GM23338 (cell line): ENCODE results near the gene FBXO39. TPM values are rescaled to one million over a fixed set of nuclear protein-coding genes. Genes with fewer than 3 reads are reported as not detected.

Experiments
- ATAC-seq: fragments of 200-7000 bp; cut with Tn5 transposase; 3 replicates; pipeline ENCODE4 v1.9.1; 2020
- DNase-seq: peaks from one replicate; pipeline ENCODE4 v3.0.0-alpha.2; 2015; ENCODE audit warnings: low spot score
- H2AFZ ChIP-seq: fragments of 200-600 bp; sonication (generic); 2 replicates; pipeline ENCODE4 v1.8.0; 2016; ENCODE audit warnings: antibody characterized with exemption, mild to moderate bottlenecking, moderate library complexity
- H3F3A ChIP-seq: fragments of 200-600 bp; sonication (generic); replicated peaks from 2 replicates; pipeline ENCODE4 v1.8.0; 2017; ENCODE audit warnings: antibody characterized with exemption, mixed run types, low read depth
- H3K27ac ChIP-seq: fragments of 200-600 bp; sonication (generic); 2 replicates; pipeline ENCODE4 v1.6.1; 2016; ENCODE audit warnings: low read depth
- H3K27me3 ChIP-seq: fragments of 200-600 bp; sonication (generic); 2 replicates; pipeline ENCODE4 v1.8.0; 2016; ENCODE audit warnings: mild to moderate bottlenecking, mixed run types, moderate library complexity; ENCODE audit not compliant: insufficient read depth
- H3K36me3 ChIP-seq: fragments of 200-600 bp; sonication (generic); 2 replicates; pipeline ENCODE4 v1.8.0; 2016; ENCODE audit warnings: mild to moderate bottlenecking; ENCODE audit not compliant: insufficient read depth
- H3K4me1 ChIP-seq: fragments of 200-600 bp; sonication (generic); 2 replicates; pipeline ENCODE4 v1.8.0; 2016; ENCODE audit warnings: mild to moderate bottlenecking, moderate library complexity; ENCODE audit not compliant: insufficient read depth
- H3K4me2 ChIP-seq: fragments of 200-600 bp; sonication (generic); 2 replicates; pipeline ENCODE4 v1.7.1; 2017; ENCODE audit warnings: mixed run types
- H3K4me3 ChIP-seq: fragments of 200-600 bp; sonication (generic); 2 replicates; pipeline ENCODE4 v1.6.1; 2016; ENCODE audit warnings: mixed run types
- H3K79me2 ChIP-seq: fragments of 200-600 bp; sonication (generic); replicated peaks from 2 replicates; pipeline ENCODE4 v1.8.0; 2017; ENCODE audit warnings: mild to moderate bottlenecking; ENCODE audit not compliant: insufficient read depth
- H3K9me2 ChIP-seq: fragments of 200-600 bp; sonication (generic); 2 replicates; pipeline ENCODE4 v1.8.0; 2017; ENCODE audit not compliant: insufficient read depth
- H4K20me1 ChIP-seq: fragments of 200-600 bp; sonication (generic); replicated peaks from 2 replicates; pipeline ENCODE4 v1.8.0; 2017; ENCODE audit warnings: mild to moderate bottlenecking; ENCODE audit not compliant: insufficient read depth
- H3K27ac Mint-ChIP-seq: 2 replicates; pipeline ENCODE4 v1.8.0; 2020; ENCODE audit warnings: inconsistent platforms, mild to moderate bottlenecking, moderate library complexity, mixed read lengths
- H3K27me3 Mint-ChIP-seq: 3 replicates; pipeline ENCODE4 v1.8.0; 2022; ENCODE audit warnings: low read depth, mild to moderate bottlenecking, moderate library complexity, mixed read lengths, inconsistent platforms; ENCODE audit not compliant: insufficient read depth, poor library complexity
- H3K36me3 Mint-ChIP-seq: 3 replicates; pipeline ENCODE4 v1.8.0; 2021; ENCODE audit warnings: low read depth, mild to moderate bottlenecking, inconsistent platforms, moderate library complexity, mixed read lengths
- H3K4me1 Mint-ChIP-seq: 3 replicates; pipeline ENCODE4 v1.8.0; 2020; ENCODE audit warnings: mild to moderate bottlenecking, inconsistent platforms, mixed read lengths
- H3K4me3 Mint-ChIP-seq: 3 replicates; pipeline ENCODE4 v1.8.0; 2021; ENCODE audit warnings: moderate library complexity, mild to moderate bottlenecking, inconsistent platforms, mixed read lengths
- H3K9me3 Mint-ChIP-seq: 3 replicates; pipeline ENCODE4 v1.8.0; 2020; ENCODE audit warnings: moderate library complexity, mild to moderate bottlenecking, inconsistent platforms, mixed read lengths
- CREB1 ChIP-seq: fragments of 250-450 bp; sonication (Bioruptor Pico); IDR thresholded peaks from 2 replicates; pipeline ENCODE4 v1.5.0; 2020; ENCODE audit warnings: low read depth, mild to moderate bottlenecking, moderate library complexity
- EZH2 ChIP-seq: fragments of 200-600 bp; sonication (generic); IDR thresholded peaks from one replicate; pipeline ENCODE4 v1.8.0; 2017; ENCODE audit warnings: antibody characterized with exemption, mild to moderate bottlenecking, low read depth; ENCODE audit not compliant: unreplicated experiment
- EZH2phosphoT487 ChIP-seq: fragments of 200-600 bp; sonication (generic); IDR thresholded peaks from one replicate; pipeline ENCODE4 v1.8.1; 2018; ENCODE audit warnings: antibody characterized with exemption; ENCODE audit not compliant: unreplicated experiment
- JUNB ChIP-seq: IDR thresholded peaks from one replicate; pipeline ENCODE4 v1.6.1; 2016; ENCODE audit warnings: antibody characterized with exemption; ENCODE audit not compliant: unreplicated experiment
- NANOG ChIP-seq: IDR thresholded peaks from 2 replicates; pipeline ENCODE4 v1.6.1; 2016; ENCODE audit warnings: antibody characterized with exemption, borderline replicate concordance
- POLR2AphosphoS5 ChIP-seq: IDR thresholded peaks from 2 replicates; pipeline ENCODE4 v1.6.1; 2016; ENCODE audit warnings: antibody characterized with exemption, low read depth
- ZNF114 ChIP-seq: fragments of 250-450 bp; sonication (Bioruptor Pico); IDR thresholded peaks from 2 replicates; pipeline ENCODE4 v1.5.0; 2020; ENCODE audit warnings: mild to moderate bottlenecking, moderate library complexity
- ZNF331 ChIP-seq: fragments of 250-450 bp; sonication (Bioruptor Pico); IDR thresholded peaks from 2 replicates; pipeline ENCODE4 v1.5.0; 2020; ENCODE audit warnings: low read depth, mild to moderate bottlenecking, moderate library complexity
- polyA plus RNA-seq: library from polyadenylated mRNA; unstranded; fragments of >200 nt; fragmentation: Nextera tagmentation; extraction: Ambion mirVana; gene quantifications from 2 replicates; pipeline ENCODE4 v1.2.1, GENCODE V29; 2016
- total RNA-seq: library from RNA; depleted of rRNA; stranded (reverse); fragments of >200 nt; shearing (Covaris generic); gene quantifications from 2 replicates; pipeline ENCODE4 v1.2.3, GENCODE V29; 2014
- TF ChIP-seq, protein P1 (sequence below): fragments of 250-450 bp; sonication (Bioruptor Pico); IDR thresholded peaks from 2 replicates; pipeline ENCODE4 v1.5.0; 2020; ENCODE audit warnings: mild to moderate bottlenecking, moderate library complexity
- TF ChIP-seq, protein P2 (sequence below): IDR thresholded peaks from 2 replicates; pipeline ENCODE4 v1.6.1; 2016; ENCODE audit warnings: antibody characterized with exemption
- TF ChIP-seq, protein P3 (sequence below), 2 experiments: fragments of 200-600 bp in 1 of 2; sonication (generic) in 1 of 2; conservative IDR thresholded peaks; 2 replicates each; pipeline versions ENCODE4 v1.5.1 to v1.6.1; 2016 to 2017; ENCODE audit warnings: antibody characterized with exemption in 2 of 2, low read depth in 2 of 2, mild to moderate bottlenecking in 2 of 2, moderate library complexity in 1 of 2
- TF ChIP-seq, protein P4 (sequence below): IDR thresholded peaks from one replicate; pipeline ENCODE4 v1.6.1; 2018; ENCODE audit warnings: antibody characterized with exemption; ENCODE audit not compliant: unreplicated experiment

Gene FBXO39
- total and polyA plus RNA-seq, 2 experiments from 2014 or later = not detected

DNA sequence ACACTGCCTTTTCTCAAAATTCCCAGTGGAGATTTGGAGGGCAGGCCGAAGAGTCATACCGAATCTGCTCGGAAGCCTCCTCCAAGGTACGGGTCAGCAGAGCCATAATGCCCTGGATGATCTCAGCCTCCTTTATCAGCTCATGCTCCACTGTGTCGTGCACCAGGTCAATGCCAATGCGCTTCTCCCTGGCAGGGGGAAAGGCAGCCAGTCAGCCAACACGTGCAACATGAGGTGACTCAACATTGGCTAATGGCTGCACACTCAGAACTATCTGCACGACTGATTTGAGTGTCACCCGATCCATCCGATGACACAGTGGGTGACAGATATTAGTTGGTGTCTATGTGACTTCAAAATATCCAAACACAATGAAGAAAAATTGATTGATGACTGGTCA is 39.8 kb downstream of the FBXO39 start:
- TF ChIP-seq, protein P1, sequence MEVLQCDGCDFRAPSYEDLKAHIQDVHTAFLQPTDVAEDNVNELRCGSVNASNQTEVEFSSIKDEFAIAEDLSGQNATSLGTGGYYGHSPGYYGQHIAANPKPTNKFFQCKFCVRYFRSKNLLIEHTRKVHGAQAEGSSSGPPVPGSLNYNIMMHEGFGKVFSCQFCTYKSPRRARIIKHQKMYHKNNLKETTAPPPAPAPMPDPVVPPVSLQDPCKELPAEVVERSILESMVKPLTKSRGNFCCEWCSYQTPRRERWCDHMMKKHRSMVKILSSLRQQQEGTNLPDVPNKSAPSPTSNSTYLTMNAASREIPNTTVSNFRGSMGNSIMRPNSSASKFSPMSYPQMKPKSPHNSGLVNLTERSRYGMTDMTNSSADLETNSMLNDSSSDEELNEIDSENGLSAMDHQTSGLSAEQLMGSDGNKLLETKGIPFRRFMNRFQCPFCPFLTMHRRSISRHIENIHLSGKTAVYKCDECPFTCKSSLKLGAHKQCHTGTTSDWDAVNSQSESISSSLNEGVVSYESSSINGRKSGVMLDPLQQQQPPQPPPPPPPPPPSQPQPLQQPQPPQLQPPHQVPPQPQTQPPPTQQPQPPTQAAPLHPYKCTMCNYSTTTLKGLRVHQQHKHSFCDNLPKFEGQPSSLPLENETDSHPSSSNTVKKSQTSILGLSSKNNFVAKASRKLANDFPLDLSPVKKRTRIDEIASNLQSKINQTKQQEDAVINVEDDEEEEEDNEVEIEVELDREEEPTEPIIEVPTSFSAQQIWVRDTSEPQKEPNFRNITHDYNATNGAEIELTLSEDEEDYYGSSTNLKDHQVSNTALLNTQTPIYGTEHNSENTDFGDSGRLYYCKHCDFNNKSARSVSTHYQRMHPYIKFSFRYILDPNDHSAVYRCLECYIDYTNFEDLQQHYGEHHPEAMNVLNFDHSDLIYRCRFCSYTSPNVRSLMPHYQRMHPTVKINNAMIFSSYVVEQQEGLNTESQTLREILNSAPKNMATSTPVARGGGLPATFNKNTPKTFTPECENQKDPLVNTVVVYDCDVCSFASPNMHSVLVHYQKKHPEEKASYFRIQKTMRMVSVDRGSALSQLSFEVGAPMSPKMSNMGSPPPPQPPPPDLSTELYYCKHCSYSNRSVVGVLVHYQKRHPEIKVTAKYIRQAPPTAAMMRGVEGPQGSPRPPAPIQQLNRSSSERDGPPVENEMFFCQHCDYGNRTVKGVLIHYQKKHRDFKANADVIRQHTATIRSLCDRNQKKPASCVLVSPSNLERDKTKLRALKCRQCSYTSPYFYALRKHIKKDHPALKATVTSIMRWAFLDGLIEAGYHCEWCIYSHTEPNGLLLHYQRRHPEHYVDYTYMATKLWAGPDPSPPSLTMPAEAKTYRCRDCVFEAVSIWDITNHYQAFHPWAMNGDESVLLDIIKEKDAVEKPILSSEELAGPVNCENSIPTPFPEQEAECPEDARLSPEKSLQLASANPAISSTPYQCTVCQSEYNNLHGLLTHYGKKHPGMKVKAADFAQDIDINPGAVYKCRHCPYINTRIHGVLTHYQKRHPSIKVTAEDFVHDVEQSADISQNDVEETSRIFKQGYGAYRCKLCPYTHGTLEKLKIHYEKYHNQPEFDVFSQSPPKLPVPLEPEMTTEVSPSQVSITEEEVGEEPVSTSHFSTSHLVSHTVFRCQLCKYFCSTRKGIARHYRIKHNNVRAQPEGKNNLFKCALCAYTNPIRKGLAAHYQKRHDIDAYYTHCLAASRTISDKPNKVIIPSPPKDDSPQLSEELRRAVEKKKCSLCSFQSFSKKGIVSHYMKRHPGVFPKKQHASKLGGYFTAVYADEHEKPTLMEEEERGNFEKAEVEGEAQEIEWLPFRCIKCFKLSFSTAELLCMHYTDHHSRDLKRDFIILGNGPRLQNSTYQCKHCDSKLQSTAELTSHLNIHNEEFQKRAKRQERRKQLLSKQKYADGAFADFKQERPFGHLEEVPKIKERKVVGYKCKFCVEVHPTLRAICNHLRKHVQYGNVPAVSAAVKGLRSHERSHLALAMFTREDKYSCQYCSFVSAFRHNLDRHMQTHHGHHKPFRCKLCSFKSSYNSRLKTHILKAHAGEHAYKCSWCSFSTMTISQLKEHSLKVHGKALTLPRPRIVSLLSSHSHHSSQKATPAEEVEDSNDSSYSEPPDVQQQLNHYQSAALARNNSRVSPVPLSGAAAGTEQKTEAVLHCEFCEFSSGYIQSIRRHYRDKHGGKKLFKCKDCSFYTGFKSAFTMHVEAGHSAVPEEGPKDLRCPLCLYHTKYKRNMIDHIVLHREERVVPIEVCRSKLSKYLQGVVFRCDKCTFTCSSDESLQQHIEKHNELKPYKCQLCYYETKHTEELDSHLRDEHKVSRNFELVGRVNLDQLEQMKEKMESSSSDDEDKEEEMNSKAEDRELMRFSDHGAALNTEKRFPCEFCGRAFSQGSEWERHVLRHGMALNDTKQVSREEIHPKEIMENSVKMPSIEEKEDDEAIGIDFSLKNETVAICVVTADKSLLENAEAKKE (CRISPR knock-in tag) = no peak
- no peak for TF ChIP-seq ZNF114 (CRISPR knock-in tag)
- TF ChIP-seq JUNB = no peak
- TF ChIP-seq, protein P2, sequence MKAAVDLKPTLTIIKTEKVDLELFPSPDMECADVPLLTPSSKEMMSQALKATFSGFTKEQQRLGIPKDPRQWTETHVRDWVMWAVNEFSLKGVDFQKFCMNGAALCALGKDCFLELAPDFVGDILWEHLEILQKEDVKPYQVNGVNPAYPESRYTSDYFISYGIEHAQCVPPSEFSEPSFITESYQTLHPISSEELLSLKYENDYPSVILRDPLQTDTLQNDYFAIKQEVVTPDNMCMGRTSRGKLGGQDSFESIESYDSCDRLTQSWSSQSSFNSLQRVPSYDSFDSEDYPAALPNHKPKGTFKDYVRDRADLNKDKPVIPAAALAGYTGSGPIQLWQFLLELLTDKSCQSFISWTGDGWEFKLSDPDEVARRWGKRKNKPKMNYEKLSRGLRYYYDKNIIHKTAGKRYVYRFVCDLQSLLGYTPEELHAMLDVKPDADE = no peak
- no peak for TF ChIP-seq ZNF331 (CRISPR knock-in tag)
- TF ChIP-seq EZH2 = no peak
- no peak for TF ChIP-seq NANOG
- no peak for TF ChIP-seq CREB1 (CRISPR knock-in tag)
- TF ChIP-seq EZH2phosphoT487 = no peak
- TF ChIP-seq, protein P3, sequence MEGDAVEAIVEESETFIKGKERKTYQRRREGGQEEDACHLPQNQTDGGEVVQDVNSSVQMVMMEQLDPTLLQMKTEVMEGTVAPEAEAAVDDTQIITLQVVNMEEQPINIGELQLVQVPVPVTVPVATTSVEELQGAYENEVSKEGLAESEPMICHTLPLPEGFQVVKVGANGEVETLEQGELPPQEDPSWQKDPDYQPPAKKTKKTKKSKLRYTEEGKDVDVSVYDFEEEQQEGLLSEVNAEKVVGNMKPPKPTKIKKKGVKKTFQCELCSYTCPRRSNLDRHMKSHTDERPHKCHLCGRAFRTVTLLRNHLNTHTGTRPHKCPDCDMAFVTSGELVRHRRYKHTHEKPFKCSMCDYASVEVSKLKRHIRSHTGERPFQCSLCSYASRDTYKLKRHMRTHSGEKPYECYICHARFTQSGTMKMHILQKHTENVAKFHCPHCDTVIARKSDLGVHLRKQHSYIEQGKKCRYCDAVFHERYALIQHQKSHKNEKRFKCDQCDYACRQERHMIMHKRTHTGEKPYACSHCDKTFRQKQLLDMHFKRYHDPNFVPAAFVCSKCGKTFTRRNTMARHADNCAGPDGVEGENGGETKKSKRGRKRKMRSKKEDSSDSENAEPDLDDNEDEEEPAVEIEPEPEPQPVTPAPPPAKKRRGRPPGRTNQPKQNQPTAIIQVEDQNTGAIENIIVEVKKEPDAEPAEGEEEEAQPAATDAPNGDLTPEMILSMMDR (conservative IDR thresholded peaks at IDR 0.05; ENCODE audit: low read depth in 2 of 2) = no peak
- TF ChIP-seq, protein P4, sequence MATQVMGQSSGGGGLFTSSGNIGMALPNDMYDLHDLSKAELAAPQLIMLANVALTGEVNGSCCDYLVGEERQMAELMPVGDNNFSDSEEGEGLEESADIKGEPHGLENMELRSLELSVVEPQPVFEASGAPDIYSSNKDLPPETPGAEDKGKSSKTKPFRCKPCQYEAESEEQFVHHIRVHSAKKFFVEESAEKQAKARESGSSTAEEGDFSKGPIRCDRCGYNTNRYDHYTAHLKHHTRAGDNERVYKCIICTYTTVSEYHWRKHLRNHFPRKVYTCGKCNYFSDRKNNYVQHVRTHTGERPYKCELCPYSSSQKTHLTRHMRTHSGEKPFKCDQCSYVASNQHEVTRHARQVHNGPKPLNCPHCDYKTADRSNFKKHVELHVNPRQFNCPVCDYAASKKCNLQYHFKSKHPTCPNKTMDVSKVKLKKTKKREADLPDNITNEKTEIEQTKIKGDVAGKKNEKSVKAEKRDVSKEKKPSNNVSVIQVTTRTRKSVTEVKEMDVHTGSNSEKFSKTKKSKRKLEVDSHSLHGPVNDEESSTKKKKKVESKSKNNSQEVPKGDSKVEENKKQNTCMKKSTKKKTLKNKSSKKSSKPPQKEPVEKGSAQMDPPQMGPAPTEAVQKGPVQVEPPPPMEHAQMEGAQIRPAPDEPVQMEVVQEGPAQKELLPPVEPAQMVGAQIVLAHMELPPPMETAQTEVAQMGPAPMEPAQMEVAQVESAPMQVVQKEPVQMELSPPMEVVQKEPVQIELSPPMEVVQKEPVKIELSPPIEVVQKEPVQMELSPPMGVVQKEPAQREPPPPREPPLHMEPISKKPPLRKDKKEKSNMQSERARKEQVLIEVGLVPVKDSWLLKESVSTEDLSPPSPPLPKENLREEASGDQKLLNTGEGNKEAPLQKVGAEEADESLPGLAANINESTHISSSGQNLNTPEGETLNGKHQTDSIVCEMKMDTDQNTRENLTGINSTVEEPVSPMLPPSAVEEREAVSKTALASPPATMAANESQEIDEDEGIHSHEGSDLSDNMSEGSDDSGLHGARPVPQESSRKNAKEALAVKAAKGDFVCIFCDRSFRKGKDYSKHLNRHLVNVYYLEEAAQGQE = no peak
- TF ChIP-seq POLR2AphosphoS5 = no peak
- H2AFZ ChIP-seq = no peak overlapping the region
- Mint-ChIP-seq H3K27me3 (no peaks in the 10 kb centered on the region), H3K9me3 (0 out of 3 replicates have a peak, but pooled peaks cover 2% of the 10 kb centered on the region), H3K4me1 (no peaks in the 10 kb centered on the region), H3K27ac (no peak overlapping the region), H3K4me3 (no peak overlapping the region), H3K36me3 (no peaks in the 10 kb centered on the region; the same call in 2 of the 3 replicates)
- no peak overlapping the region for H3K4me2 ChIP-seq
- H3K27me3 ChIP-seq = no peaks in the 10 kb centered on the region
- no peak for DNase-seq
- no peaks in the 10 kb centered on the region for H3K4me1 ChIP-seq
- H3K9me2 ChIP-seq = no peaks in the 10 kb centered on the region
- no peaks in the 10 kb centered on the region for H3F3A ChIP-seq
- no peaks in the 10 kb centered on the region for H4K20me1 ChIP-seq
- H3K36me3 ChIP-seq = no peaks in the 10 kb centered on the region
- no peak for ATAC-seq
- no peak overlapping the region for H3K4me3 ChIP-seq
- H3K27ac ChIP-seq = no peak overlapping the region
- no peaks in the 10 kb centered on the region for H3K79me2 ChIP-seq
